Thyroid gland (tissue), 4 donors: ENCODE results near the gene MAMSTR.

ENCODE experiments used
- POLR2A ChIP-seq, 2 donors: fragments of 450-650 bp; IDR thresholded peaks; one replicate each; pipeline ENCODE4 v1.6.1; 2017; ENCODE audit warnings: antibody characterized with exemption in 2 of 2, mild to moderate bottlenecking in 2 of 2, moderate library complexity in 1 of 2
- TF ChIP-seq, protein P1 (sequence below), 6 experiments: fragments of 200-600 bp in 3 of 6; fragments of 450-650 bp in 3 of 6; sonication (generic) in 3 of 6; IDR thresholded peaks; one replicate each; pipeline ENCODE4 v1.5.1; 2016 to 2019; ENCODE audit warnings: antibody characterized with exemption in 6 of 6, mild to moderate bottlenecking in 2 of 6, inconsistent platforms in 1 of 6, moderate library complexity in 1 of 6

DNA sequence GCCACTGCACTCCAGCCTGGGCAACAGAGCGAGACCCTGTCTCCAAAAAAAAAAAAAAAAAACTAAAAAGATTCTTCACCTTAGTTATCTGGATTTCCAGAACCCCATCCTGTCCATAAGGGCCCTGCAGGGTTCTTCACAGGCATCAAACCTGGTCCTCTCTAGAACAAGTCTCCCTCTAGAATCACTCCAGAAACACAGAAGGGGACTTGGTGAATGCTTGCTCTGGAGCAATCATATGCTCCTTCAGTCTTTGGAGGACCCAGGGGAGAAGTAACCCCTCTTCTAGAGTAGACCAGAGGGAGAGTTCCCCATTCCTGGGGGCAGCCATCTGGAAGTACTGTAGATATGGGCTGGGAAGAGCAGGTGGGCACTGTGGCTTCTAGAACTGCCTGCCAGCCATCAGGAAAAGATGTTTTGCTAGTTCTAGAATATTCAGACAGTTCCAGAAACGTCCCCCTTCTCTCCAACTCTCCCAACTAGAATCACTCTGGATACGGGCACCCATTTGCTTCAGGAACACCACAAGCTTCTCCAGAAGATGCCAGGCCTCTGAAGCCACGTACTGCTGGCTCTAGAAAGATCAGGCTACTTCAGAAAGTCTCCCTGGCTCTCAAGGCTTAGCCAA, 30.2 kb upstream of the MAMSTR start:
- TF ChIP-seq POLR2A (IDR thresholded peaks at IDR 0.05): no peak
- TF ChIP-seq, protein P1, sequence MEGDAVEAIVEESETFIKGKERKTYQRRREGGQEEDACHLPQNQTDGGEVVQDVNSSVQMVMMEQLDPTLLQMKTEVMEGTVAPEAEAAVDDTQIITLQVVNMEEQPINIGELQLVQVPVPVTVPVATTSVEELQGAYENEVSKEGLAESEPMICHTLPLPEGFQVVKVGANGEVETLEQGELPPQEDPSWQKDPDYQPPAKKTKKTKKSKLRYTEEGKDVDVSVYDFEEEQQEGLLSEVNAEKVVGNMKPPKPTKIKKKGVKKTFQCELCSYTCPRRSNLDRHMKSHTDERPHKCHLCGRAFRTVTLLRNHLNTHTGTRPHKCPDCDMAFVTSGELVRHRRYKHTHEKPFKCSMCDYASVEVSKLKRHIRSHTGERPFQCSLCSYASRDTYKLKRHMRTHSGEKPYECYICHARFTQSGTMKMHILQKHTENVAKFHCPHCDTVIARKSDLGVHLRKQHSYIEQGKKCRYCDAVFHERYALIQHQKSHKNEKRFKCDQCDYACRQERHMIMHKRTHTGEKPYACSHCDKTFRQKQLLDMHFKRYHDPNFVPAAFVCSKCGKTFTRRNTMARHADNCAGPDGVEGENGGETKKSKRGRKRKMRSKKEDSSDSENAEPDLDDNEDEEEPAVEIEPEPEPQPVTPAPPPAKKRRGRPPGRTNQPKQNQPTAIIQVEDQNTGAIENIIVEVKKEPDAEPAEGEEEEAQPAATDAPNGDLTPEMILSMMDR (IDR thresholded peaks at IDR 0.05): no peak
